SIG-M5 (cell line): ENCODE results near the gene ARID3B.
"Not testable (repeated sequence)": the region's sequence is repeated elsewhere in the genome, so short reads cannot be mapped to it uniquely, and the experiment has no call there.

ENCODE experiments used
- DNase-seq: peaks from one replicate; lab custom pipeline; 2025; lab: John Stamatoyannopoulos, UW

ARID3B gene

GRCh38 chr15:74540761-74541493, at the start of gene ARID3B:
Gene ARID3B, plus strand, starts transcription at chr15:74541220. Its CDS starts 2,717 bp downstream, at chr15:74543937.
- peak; percentile 90 for DNase-seq

GRCh38 chr15:74496648-74497047, 44.4 kb upstream of the ARID3B start:
- no peak for DNase-seq

- no peak for DNase-seq
These were observed 43.4 kb upstream of the ARID3B start for GRCh38 chr15:74497584-74497983.

GRCh38 chr15:74499366-74499765, 41.7 kb upstream of the ARID3B start:
- no peak for DNase-seq

- no peak for DNase-seq
These were observed 40.6 kb upstream of the ARID3B start for GRCh38 chr15:74500401-74500800.

GRCh38 chr15:74502301-74502700, 38.7 kb upstream of the ARID3B start:
- no peak for DNase-seq

- DNase-seq = no peak
These were observed 36.6 kb upstream of the ARID3B start for GRCh38 chr15:74504418-74504817.

- no peak for DNase-seq
These were observed 36.2 kb upstream of the ARID3B start for GRCh38 chr15:74504836-74505235.

- DNase-seq = no peak
These were observed 35.0 kb upstream of the ARID3B start for GRCh38 chr15:74505837-74506514.

- DNase-seq = no peak
These were observed 34.5 kb upstream of the ARID3B start for GRCh38 chr15:74506515-74506840.

GRCh38 chr15:74511583-74511982, 29.4 kb upstream of the ARID3B start:
- DNase-seq = no peak

- not testable (repeated sequence) for DNase-seq
These were observed 27.0 kb upstream of the ARID3B start for GRCh38 chr15:74514059-74514458.

GRCh38 chr15:74517096-74517495, 23.9 kb upstream of the ARID3B start:
- no peak for DNase-seq

- no peak for DNase-seq
These were observed 21.7 kb upstream of the ARID3B start for GRCh38 chr15:74519311-74519710.

- no peak for DNase-seq
These were observed 20.6 kb upstream of the ARID3B start for GRCh38 chr15:74520407-74520806.

GRCh38 chr15:74523982-74524381, 17.0 kb upstream of the ARID3B start:
- no peak for DNase-seq

- DNase-seq = no peak
These were observed 15.7 kb upstream of the ARID3B start for GRCh38 chr15:74525309-74525708.

- no peak for DNase-seq
These were observed 15.1 kb upstream of the ARID3B start for GRCh38 chr15:74525945-74526344.

GRCh38 chr15:74528876-74529275, 12.1 kb upstream of the ARID3B start:
- no peak for DNase-seq

- no peak for DNase-seq
These were observed 11.1 kb upstream of the ARID3B start for GRCh38 chr15:74529921-74530320.

- no peak for DNase-seq
These were observed 10.3 kb upstream of the ARID3B start for GRCh38 chr15:74530771-74531143.

GRCh38 chr15:74531144-74531811, 9.7 kb upstream of the ARID3B start:
- DNase-seq = no peak

- no peak for DNase-seq
These were observed 5.5 kb upstream of the ARID3B start for GRCh38 chr15:74535388-74536084.
